Non-pigmented ciliary epithelial cell (primary cell): ENCODE measurements around the gene GTF2H1.
"Not testable (repeated sequence)": the region's sequence is repeated elsewhere in the genome, so short reads cannot be mapped to it uniquely, and the experiment has no call there.

Experiments used
- DNase-seq: peaks from one replicate; pipeline ENCODE4 v3.0.0-alpha.2; 2010; ENCODE audit warnings: low read depth

GTF2H1 gene

DNA sequence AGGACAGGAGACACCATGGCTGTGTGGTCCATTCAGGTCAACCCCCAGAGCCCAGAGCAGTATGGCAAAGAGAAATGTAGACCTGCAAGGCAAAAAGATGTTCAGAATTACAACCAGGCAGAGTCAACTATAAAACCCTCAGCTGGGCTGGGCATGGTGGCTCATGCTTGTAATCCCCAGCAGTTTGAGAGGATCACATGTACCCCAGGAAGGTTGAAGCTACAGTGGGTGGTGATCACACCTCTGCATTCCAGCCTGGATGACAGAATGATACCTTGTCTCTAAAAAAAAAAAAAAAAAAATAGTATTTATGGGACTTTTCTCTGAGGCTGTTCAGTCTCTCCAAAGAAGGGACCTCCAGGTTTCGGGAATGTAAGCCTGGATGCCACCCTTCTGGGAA lies 53.6 kb downstream of the GTF2H1 start:
- no peak for DNase-seq

DNA sequence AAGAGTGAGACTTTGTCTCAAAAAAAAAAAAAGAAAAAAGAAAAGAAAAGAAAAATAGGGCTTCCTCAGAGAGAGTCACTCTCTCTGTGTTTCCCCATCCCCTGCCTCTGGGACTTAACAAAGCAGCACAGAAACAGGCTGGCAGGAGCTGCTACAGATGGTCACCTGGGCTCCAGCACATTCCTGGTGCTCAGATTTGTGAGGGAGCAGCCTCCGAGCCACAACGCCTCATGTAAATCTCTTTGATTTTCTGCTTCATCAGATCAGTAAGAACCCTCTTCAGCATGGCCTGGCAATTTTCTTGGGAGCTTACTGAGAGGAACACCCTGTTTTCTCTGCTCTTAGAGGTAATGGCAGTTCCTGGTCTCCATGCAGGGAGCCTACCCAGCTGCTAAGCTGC lies 56.8 kb downstream of the GTF2H1 start:
- DNase-seq = no peak

DNA sequence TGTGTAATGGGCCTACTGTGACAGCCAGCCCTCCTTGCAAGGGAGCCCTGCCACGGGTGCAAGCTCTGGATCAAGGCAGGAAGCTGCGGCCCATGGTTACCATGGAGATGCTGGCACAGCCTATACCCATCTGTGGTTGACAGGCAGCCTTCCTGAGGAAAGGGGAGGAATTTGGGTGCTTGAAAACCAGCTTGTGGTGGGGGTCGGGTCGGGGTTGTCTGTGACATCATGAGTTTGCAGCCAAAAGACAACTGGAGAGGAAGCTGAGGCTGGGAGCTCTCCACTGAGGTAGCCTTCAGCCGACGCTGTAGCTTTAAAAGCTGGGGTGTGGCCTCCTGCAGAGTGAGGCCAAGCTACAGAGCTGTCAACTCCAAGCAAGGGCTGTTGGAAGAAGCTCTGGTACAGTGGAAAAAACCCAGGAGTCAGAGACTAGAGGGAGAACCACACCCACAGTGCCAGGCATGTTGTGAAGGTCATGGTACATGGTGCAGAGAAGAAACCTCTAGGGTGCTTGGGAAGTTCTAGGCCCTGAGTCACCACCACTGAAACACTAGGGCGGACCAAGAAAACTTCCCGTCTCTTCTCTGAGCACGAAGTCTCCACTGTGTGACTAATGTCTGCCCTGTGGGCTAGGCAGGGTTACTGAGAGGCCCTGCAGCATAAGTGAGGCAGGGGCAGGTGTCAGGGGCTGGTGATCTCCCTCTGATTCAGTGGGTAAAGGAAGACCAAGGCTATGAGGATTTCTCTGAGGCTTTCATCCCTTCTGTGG lies 61.2 kb downstream of the GTF2H1 start:
- peak; percentile 76 for DNase-seq

DNA sequence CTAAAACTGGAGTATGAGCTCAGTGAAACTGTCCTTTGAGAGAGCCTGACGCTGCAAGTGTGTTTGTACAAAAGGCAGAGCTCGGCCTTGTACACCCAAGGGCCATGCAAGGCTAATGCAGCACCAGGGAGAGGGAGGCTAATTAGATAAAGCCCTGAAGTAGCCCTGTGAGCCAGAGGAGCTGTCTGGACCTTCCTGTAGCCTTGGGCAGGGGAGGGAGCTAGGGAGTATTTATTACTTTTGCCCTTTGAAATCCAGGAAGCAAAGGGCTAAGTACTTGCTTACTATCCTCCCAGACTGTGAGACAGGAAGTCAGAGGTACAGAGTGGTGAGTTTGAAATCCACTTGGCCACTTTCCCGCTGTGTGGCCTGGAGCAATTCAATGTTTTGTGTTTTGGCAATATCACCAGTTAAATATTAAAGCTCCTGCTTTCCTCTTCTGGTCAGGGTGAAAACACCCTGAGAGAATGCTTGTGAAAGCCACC lies 61.8 kb downstream of the GTF2H1 start:
- DNase-seq = peak; percentile 43

DNA sequence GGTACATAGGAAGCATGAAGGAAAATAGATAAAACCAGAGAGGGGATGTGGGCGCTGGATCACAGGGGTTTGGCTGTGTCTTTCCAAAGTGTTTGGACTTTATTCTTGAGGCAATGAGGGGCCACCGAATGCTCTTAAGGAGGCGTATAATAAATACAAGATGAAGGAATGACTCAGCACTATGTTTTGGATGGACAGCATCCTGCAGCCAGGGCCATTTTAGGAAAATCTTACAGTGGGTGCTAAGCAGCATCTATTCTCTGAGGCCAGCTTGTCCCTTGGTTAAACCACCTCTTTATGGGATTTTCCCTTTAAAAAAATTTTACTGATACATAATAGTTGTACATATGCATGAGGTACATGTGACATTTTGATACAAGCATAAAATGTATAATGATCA lies 67.7 kb downstream of the GTF2H1 start:
- DNase-seq = no peak

DNA sequence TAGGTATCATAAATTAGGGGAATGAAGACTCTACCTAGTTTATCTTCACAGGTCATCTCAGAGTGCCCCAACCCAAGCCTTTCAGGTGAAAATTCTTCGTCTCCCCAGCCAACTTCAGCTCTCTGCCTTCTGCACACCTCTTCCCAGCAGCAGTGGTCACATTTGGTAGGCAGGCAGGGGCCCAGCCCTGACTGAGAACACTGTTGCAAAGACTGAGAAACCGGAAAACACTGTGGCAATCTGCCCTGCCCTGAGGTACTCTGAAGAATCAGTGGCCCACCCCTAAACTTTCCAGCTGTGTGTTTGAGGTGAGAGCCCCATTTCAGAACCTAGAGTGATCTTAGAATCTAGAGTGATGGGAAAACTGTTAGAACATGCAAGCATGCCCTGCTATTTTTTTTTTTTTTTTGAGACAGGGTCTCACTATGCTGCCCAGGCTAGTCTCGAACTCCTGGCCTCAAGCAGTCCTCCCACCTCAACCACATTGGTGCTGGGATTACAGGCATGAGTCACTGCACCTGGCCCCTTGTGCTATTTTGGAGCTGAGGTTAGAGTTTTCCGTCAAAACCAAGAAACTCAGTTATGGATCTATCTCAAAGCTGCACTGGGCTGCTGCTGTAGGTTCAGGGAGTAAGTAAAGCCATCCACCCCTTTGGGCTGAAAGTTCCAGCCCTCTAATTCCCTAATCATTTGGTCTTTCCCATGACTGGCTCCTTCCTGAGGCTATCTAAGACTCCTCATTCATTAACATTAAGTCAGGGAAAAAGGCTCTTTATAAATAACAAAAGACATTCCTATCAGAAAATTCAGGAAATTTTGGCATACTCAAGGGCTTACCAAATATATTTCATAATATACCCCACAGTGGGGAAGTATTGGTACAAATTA lies 70.3 kb downstream of the GTF2H1 start:
- no peak for DNase-seq

DNA sequence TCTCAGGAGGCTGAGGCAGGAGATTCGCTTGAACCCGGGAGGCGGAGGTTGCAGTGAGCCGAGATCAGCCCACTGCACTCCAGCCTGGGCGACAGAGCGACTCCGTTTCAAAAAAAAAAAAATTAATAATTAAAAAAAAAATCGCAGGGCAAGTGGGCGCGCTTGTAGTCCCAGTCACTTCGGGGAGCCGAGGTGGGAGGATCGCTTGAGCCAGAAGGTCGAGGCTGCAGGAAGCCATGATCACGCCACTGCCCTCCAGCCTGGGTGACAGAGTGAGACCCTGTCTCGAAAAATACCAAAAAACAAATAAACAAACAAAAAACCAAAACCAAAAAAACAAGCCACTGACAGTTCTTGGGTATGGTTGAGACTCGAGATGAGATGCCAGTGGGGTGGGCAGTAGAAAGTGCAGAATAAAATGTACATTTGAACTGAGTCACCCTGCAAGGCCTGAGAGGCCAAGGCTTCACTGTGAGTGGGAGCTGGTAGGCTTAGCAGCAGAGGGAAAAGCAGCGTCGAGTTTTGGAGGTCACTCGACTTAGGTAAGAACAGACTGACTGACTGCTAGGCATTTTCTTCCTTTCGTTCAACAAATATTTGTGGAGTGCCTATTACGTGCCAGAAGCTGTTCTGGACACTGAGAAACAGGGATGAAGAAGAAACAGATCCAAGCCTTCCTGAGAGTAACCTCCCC lies 71.4 kb downstream of the GTF2H1 start:
- peak; percentile 20 for DNase-seq

DNA sequence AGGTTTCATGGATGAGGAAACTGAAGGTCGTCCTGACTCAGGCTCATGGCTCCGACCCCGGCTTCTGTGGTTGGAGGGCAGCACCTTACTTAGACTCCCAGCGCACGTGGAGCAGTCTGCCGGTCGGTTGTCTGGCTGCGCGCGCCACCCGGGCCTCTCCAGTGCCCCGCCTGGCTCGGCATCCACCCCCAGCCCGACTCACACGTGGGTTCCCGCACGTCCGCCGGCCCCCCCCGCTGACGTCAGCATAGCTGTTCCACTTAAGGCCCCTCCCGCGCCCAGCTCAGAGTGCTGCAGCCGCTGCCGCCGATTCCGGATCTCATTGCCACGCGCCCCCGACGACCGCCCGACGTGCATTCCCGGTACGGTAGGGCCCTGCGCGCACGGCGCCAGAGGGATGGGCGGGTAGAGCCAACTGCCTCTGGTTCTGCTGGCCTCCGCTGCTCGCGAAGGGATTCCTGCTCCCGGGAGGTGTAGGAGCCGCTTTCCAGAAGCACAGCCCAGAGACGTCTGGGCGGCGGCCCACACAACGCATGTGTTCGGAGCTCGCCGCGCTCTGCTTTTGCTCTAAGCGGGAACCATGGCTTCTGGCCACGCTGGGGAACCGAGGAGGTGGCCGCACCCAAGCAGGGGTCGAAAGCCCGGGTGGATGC lies 72.0 kb downstream of the GTF2H1 start, which contains the start of gene LDHA:
LDHA (plus strand) TSS at position 289 of the 653 bp plus-strand sequence. CDS start 2,280 bp downstream, outside the sequence.
- peak; percentile 67 for DNase-seq

DNA sequence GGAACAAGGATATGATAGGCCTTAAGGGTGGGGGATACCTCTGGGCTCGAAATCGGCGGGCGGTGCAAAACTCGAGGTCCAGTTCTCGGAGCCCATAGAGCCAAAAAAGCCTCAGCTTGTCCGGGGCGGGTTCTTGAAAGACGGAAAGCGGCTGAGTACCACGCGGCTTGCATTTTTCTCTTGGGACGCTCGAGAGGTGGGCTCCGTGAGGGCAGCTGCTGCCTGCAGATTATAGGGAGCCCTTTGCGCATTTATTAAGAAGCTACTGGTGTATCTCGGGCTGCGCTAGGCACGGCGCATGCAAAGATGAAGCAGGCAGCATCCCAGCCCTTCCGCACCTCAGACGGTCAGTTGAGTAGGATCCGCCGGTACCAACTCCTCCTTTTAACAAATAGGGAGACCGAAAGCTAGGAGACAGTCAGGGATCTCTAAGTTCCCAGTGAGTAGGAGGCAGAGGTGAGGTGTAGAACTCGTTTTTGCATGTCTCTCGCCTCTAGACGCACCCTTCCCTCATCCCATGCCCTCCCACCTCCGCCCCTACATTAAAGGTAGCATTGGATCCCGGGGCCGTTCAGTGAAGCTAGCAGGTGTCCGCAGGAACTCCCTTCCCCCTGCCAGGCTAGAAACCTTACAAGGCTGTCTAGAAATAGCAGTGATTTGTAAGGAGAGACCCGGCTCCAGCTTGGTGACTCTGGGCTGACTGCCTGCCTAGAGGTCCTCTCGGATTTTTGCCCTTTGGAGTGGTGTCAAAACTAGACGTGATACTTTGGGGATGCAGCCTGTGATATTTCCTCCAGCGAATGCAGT lies 72.8 kb downstream of the GTF2H1 start:
- DNase-seq = no peak

DNA sequence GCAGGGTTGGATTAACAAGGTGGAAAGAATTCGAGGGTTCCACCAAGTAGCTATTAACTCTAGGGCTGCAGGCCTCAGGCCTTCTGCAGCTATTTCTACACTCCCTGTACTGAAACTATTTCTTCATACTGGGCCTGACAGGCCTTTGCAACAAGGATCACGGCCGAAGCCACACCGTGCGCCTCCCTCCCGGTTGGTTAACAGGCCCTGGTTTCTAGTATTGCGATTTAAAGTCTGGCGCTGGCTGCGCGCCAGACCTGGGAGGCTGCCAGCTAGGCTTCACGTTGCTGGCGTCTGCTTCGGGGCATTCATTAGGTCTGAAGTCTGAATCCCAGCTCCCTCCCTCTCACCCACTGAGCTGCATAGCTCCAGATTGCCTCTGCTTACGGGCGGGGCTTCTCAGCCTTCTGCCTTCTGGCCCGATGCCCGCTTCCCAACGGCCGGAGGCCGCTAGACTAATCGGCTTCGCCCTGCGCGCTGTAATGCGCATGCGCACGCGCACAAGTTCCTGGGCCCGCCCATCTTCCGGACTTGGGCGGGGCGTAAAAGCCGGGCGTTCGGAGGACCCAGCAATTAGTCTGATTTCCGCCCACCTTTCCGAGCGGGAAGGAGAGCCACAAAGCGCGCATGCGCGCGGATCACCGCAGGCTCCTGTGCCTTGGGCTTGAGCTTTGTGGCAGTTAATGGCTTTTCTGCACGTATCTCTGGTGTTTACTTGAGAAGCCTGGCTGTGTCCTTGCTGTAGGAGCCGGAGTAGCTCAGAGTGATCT lies 73.6 kb downstream of the GTF2H1 start:
- peak; percentile 97 for DNase-seq

DNA sequence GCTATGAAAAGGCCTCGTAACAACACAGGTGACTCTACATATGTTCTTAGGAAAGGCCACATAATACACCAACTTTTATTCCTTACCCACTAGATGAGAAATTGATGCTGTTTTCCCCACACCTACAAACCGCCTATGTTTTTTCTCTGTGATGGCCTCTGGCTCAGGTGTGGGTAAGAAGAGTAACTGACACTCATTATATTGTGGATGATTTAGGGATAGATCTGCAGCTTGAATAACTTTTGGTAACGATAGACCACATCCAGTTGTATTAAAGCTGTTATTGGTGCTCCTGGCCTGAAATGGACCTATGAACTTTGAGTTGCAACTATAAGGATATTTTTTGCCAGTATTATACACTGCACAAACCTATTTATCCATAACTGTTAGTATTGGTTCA lies 75.6 kb downstream of the GTF2H1 start:
- no peak for DNase-seq

DNA sequence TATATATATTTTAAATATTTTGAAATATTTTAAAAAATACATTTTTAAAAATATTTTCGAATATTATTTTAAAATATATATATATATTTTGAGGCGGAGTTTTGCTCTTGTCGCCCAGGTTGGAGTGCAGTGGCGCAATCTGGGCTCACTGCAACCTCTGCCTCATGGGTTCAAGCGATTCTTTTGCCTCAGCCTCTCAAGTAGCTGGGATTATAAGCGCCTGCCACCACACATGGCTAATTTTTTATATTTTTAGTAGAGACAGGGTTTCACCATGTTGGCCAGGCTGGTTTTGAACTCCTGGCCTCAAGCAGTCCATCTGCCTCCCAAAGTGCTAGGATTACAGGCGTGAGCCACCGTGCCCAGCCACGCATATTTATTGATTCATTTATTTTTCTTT lies 78.7 kb downstream of the GTF2H1 start:
- not testable (repeated sequence) for DNase-seq

DNA sequence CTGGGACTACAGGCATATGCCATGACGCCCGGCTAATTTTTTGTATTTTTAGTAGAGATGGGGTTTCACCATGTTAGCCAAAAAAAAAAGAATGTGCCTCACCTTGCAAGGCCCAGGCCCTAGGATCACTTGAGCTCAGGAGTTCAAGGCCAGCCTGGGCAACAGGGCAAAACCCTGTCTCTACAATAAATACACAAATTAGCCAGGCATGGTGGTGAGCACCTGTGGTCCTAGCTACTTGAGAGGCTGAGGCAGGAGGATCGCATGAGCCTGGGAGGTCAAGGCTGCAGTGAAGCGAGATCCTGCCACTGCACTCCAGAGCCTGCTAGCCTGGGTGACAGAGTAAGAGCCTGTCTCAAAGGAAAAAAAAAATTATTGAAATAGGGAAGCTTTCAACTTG lies 81.7 kb downstream of the GTF2H1 start:
- no peak for DNase-seq

DNA sequence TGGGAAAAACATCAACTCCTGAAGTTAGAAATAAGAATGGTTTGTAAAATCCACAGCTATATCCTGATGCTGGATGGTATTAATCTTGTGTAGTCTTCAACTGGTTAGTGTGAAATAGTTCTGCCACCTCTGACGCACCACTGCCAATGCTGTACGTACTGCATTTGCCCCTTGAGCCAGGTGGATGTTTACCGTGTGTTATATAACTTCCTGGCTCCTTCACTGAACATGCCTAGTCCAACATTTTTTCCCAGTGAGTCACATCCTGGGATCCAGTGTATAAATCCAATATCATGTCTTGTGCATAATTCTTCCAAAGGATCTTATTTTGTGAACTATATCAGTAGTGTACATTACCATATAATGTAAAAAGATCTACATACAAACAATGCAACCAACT lies 85.0 kb downstream of the GTF2H1 start:
- DNase-seq = not testable (repeated sequence)

DNA sequence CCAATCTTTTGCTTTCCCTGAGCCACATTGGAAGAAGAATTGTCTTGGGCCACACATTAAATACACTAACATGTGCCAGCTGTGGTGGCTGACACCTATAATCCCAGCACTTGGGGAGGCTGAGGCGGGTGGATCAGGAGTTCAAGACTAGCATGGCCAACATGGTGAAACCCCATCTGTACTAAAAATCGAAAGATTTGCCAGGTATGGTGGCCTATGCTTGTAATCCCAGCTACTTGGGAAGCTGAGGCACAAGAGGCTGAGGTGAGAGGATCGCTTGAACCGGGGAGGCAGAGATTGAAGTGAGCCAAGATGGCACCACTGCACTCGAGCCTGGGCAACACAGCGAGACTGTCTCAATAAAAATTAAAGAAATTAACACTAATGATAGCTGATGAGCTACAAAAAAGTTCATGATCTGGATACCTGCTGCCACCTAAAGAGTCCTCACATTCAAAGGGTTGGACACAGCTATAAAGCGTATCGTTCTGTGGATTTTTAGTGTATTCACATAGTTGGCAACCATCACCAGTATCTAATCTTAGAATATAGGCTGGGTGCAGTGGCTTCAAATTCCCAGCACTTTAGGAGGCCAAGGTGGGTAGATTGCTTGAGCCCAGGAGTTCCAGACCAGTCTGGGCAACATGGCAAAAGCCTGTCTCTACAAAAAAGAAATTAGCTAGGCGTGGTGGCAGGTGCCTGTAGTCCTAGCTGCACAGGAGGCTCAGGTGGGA lies 86.4 kb downstream of the GTF2H1 start:
- DNase-seq = no peak

DNA sequence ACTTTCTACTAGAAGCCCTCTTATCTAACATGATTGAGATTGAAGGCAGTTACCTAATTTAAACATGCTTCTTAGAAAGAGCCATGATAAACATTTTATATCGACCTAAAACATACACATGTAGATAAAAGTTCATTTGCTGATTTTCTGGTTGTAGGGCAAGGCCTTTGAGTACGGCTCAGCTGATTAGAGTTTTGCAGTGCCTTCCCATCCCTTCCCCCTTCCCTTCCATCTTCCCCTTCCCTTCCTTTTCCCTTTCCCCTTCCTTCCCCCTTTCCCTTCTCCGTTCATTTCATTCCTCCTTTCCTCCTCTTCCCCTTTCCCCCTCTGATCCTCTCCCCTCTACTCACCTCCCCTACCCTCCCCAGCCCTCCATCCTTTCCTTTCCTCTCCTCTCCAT lies 94.1 kb downstream of the GTF2H1 start:
- DNase-seq = no peak
